OCI-LY7 (cell line): ENCODE data around the gene ZNF574. TPM values are rescaled to one million over a fixed set of nuclear protein-coding genes. Genes with fewer than 3 reads are reported as not detected.

Experiments used
- BruUV-seq: library from RNA; stranded (reverse); fragments of 400-500 nt; replicated peaks from 2 replicates; lab custom pipeline; 2021; lab: Mats Ljungman, UMichigan
- CTCF ChIA-PET: fragments of 300-600 bp; sonication (Branson Sonifier 250); formaldehyde crosslinking; loops from one replicate; lab custom pipeline; 2022; ENCODE audit warnings: antibody characterized with exemption; ENCODE audit not compliant: unreplicated experiment; lab: Charles Lee
- POLR2A ChIA-PET: fragments of 300-600 bp; sonication (Branson Sonifier 250); formaldehyde crosslinking; loops from one replicate; lab custom pipeline; 2022; ENCODE audit warnings: antibody characterized with exemption; lab: Charles Lee
- DNase-seq: peaks from one replicate; pipeline ENCODE4 v3.0.0-alpha.2; 2015; ENCODE audit warnings: low spot score
- H2AFZ ChIP-seq: fragments of 200-600 bp; sonication (generic), shearing (Covaris generic); 2 replicates; pipeline ENCODE4 v1.6.1; 2014; ENCODE audit warnings: mild to moderate bottlenecking, antibody characterized with exemption, low read length, moderate library complexity
- H3K27ac ChIP-seq: fragments of 200-600 bp; sonication (generic); 2 replicates; pipeline ENCODE4 v1.5.1; 2014; ENCODE audit warnings: mixed run types, low read depth, mild to moderate bottlenecking, moderate library complexity, low read length, inconsistent platforms; ENCODE audit not compliant: poor library complexity, severe bottlenecking
- H3K36me3 ChIP-seq: fragments of 200-600 bp; sonication (generic); 2 replicates; pipeline ENCODE4 v1.6.1; 2014; ENCODE audit warnings: mild to moderate bottlenecking, antibody characterized with exemption, low read length, moderate library complexity, mixed read lengths; ENCODE audit not compliant: insufficient read depth
- H3K4me1 ChIP-seq: fragments of 200-600 bp; sonication (generic); 2 replicates; pipeline ENCODE4 v1.5.1; 2014; ENCODE audit warnings: mild to moderate bottlenecking, low read length; ENCODE audit not compliant: insufficient read depth, poor library complexity, severe bottlenecking
- H3K4me2 ChIP-seq: fragments of 200-600 bp; sonication (generic); 2 replicates; pipeline ENCODE4 v1.6.1; 2014; ENCODE audit warnings: mild to moderate bottlenecking, low read length
- H3K4me3 ChIP-seq: fragments of 200-600 bp; sonication (generic); 2 replicates; pipeline ENCODE4 v1.5.1; 2014; ENCODE audit warnings: mild to moderate bottlenecking, low read depth, low read length; ENCODE audit not compliant: poor library complexity, severe bottlenecking
- H3K79me2 ChIP-seq: fragments of 200-600 bp; sonication (generic); 2 replicates; pipeline ENCODE4 v1.6.1; 2016; ENCODE audit warnings: low read depth, mild to moderate bottlenecking, low read length, moderate library complexity, mixed read lengths; ENCODE audit not compliant: insufficient read depth
- H3K9me2 ChIP-seq: fragments of 200-600 bp; sonication (generic); 2 replicates; pipeline ENCODE4 v1.6.1; 2016; ENCODE audit warnings: mild to moderate bottlenecking, low read length, mixed read lengths; ENCODE audit not compliant: insufficient read depth
- H3K9me3 ChIP-seq: fragments of 200-600 bp; sonication (generic); 2 replicates; pipeline ENCODE4 v1.6.1; 2014; ENCODE audit warnings: mild to moderate bottlenecking, mixed run types, low read length, mixed read lengths
- H4K20me1 ChIP-seq: fragments of 200-600 bp; sonication (generic); 2 replicates; pipeline ENCODE4 v1.6.1; 2014; ENCODE audit warnings: mild to moderate bottlenecking, antibody characterized with exemption, low read length, moderate library complexity, mixed read lengths; ENCODE audit not compliant: insufficient read depth
- CTCF ChIP-seq: fragments of 200-600 bp; sonication (generic); conservative IDR thresholded peaks from 2 replicates; pipeline ENCODE4 v1.5.1; 2014; ENCODE audit warnings: mild to moderate bottlenecking, antibody characterized with exemption, low read length, moderate library complexity, mixed read lengths
- EZH2phosphoT487 ChIP-seq: fragments of 200-600 bp; sonication (generic); IDR thresholded peaks from 2 replicates; pipeline ENCODE4 v1.6.1; 2018; ENCODE audit warnings: low read depth, borderline replicate concordance, mild to moderate bottlenecking, mixed run types, antibody characterized with exemption, low read length, moderate library complexity, mixed read lengths
- intact Hi-C: fragments of 100-400 bp; cut with micrococcal nuclease; formaldehyde crosslinking; loops from one replicate; pipeline ENCODE4 v1.10.0; 2022; ENCODE audit not compliant: unreplicated experiment
- total RNA-seq, 2 experiments: library from RNA; depleted of rRNA in 1 of 2; stranded (reverse); fragments of >200 nt in 1 of 2; shearing (Covaris generic) in 1 of 2; gene quantifications; 2 replicates each; pipeline ENCODE4 v1.2.3, GENCODE V29; 2014 to 2022

The ZNF574 gene
- total RNA-seq, 2 experiments from 2014 or later: 14.5 to 29.3 TPM

- intact Hi-C loops: no loop called here
- no TSS peak for BruUV-seq
- H3K27ac ChIP-seq: peak overlapping the region; percentile 97
- H3K4me1 ChIP-seq: peaks cover 91% of the 10 kb centered on the region
- POLR2A ChIA-PET: interaction anchor here (0.6 to 3.2 kb wide), 5 partner anchors 7 to 189 kb away, joined by 3 to 25 read pairs (median 3); no protein-coding TSS in a partner anchor
- H3K4me3 ChIP-seq: no peak overlapping the region
- TF ChIP-seq EZH2phosphoT487: no peak
- peak; percentile 74 for TF ChIP-seq CTCF
- no peaks in the 10 kb centered on the region for H4K20me1 ChIP-seq
- H3K9me3 ChIP-seq: no peaks in the 10 kb centered on the region
- H3K9me2 ChIP-seq: no peaks in the 10 kb centered on the region
- peak overlapping the region; percentile 89 for H3K4me2 ChIP-seq
- DNase-seq: no peak
- peaks cover 82% of the 10 kb centered on the region for H3K36me3 ChIP-seq
- CTCF ChIA-PET: interaction anchor here (1.8 kb wide), 1 partner anchor 16 kb away, joined by 8 read pairs; the partner anchor contains the start of gene POU2F2
- H3K79me2 ChIP-seq: peaks cover 9% of the 10 kb centered on the region; the same call in 1 of the 2 replicates
- no peak overlapping the region for H2AFZ ChIP-seq
Observed at GRCh38 chr19:42116308-42117075, 40.5 kb downstream of the ZNF574 start.

DNA sequence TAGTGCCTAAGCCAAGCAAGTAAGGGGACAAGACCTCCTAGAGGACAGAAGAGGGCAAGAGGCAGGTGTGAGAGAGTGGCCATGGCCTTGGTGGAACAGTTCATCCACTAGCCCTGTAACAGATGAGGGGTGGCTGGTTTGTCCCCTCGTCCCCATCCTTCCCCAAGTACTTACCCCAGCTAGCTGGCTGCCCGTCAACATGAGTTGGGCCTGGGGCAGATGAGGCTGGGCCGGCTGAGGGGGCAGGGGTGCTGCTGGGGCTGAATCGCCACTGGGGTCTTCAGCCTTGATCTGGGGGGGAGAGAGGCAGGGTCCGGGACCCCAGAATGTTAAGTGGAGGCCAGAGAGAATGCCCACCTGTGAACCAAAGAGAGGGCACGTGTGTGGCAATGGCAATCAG, 41.1 kb downstream of the ZNF574 start:
- Histone ChIP-seq H3K9me3 (no peaks in the 10 kb centered on the region), H3K4me3 (no peak overlapping the region), H3K36me3 (peaks cover 82% of the 10 kb centered on the region), H3K9me2 (no peaks in the 10 kb centered on the region), H3K4me2 (no peak overlapping the region), H3K27ac (peak overlapping the region; percentile 97), H2AFZ (no peak overlapping the region), H3K79me2 (peaks cover 9% of the 10 kb centered on the region; the same call in 1 of the 2 replicates), H4K20me1 (no peaks in the 10 kb centered on the region), H3K4me1 (peaks cover 91% of the 10 kb centered on the region)
- intact Hi-C loops: no loop called here
- CTCF ChIA-PET: no interaction called here
- no peak for DNase-seq
- no TSS peak for BruUV-seq
- POLR2A ChIA-PET: interaction anchor here (1.0 kb wide), 1 partner anchor 8 kb away, joined by 3 read pairs; no protein-coding TSS in a partner anchor
- no peak for TF ChIP-seq CTCF
- TF ChIP-seq EZH2phosphoT487: no peak
